Progenitor cell of endocrine pancreas (in vitro differentiated cells): ENCODE measurements around the gene TRABD2B. TPM values are rescaled to one million over a fixed set of nuclear protein-coding genes. Genes with fewer than 3 reads are reported as not detected.

Source experiments
- DNase-seq: peaks from one replicate; pipeline ENCODE4 v3.0.0; 2021; ENCODE audit warnings: low spot score; ENCODE audit not compliant: unreplicated experiment
- H3K27ac Mint-ChIP-seq: 2 replicates; pipeline ENCODE4 v1.8.0; 2021; ENCODE audit warnings: mild to moderate bottlenecking, moderate library complexity, mixed read lengths
- H3K27me3 Mint-ChIP-seq: 2 replicates; pipeline ENCODE4 v1.8.0; 2021; ENCODE audit warnings: mixed read lengths
- H3K36me3 Mint-ChIP-seq: 2 replicates; pipeline ENCODE4 v1.8.0; 2022; ENCODE audit warnings: mixed read lengths; ENCODE audit not compliant: insufficient read depth
- H3K4me1 Mint-ChIP-seq: 2 replicates; pipeline ENCODE4 v1.8.0; 2021; ENCODE audit warnings: low read depth, mixed read lengths
- H3K4me3 Mint-ChIP-seq: 2 replicates; pipeline ENCODE4 v1.8.0; 2021; ENCODE audit warnings: low read depth, mild to moderate bottlenecking, moderate library complexity, mixed read lengths
- H3K9me3 Mint-ChIP-seq: 2 replicates; pipeline ENCODE4 v1.8.0; 2021; ENCODE audit warnings: low read depth, mixed read lengths
- total RNA-seq: library from RNA; stranded (reverse); gene quantifications from 2 replicates; pipeline ENCODE4 v1.2.1, GENCODE V29; 2021
- TF ChIP-seq, protein P1 (sequence below): fragments of 200-600 bp; sonication (generic); IDR thresholded peaks from one replicate; pipeline ENCODE4 v1.5.0; 2021; ENCODE audit warnings: antibody characterized with exemption, mild to moderate bottlenecking; ENCODE audit not compliant: unreplicated experiment

Gene TRABD2B
- total RNA-seq, 1 donor from 2014 or later: 14.5 TPM

DNA sequence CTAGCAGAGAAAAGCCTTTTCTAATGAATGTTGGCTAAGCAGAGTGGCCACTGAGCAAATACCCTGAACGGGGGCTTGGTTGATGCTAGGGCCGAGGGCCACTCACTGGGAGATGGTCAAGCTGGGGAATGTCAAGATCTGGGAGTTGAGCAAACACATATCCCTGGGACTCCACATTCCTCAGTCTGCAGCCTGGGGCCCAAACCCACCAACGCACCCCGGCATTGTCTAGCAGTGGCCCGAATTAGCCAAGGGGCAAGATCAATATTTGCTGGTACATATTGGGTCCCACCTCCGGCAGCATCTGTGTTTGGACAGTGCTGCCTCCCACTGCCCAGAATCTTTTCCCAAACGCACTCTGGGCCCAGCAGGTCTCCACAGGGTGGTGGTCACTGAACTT is 144.1 kb downstream of the TRABD2B start:
- DNase-seq: no peak
- no peaks in the 10 kb centered on the region for H3K9me3 Mint-ChIP-seq
- no peaks in the 10 kb centered on the region for H3K27me3 Mint-ChIP-seq
- no peaks in the 10 kb centered on the region for H3K36me3 Mint-ChIP-seq
- TF ChIP-seq, protein P1, sequence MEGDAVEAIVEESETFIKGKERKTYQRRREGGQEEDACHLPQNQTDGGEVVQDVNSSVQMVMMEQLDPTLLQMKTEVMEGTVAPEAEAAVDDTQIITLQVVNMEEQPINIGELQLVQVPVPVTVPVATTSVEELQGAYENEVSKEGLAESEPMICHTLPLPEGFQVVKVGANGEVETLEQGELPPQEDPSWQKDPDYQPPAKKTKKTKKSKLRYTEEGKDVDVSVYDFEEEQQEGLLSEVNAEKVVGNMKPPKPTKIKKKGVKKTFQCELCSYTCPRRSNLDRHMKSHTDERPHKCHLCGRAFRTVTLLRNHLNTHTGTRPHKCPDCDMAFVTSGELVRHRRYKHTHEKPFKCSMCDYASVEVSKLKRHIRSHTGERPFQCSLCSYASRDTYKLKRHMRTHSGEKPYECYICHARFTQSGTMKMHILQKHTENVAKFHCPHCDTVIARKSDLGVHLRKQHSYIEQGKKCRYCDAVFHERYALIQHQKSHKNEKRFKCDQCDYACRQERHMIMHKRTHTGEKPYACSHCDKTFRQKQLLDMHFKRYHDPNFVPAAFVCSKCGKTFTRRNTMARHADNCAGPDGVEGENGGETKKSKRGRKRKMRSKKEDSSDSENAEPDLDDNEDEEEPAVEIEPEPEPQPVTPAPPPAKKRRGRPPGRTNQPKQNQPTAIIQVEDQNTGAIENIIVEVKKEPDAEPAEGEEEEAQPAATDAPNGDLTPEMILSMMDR: no peak
- H3K4me3 Mint-ChIP-seq: no peak overlapping the region
- peaks cover 8% of the 10 kb centered on the region for H3K4me1 Mint-ChIP-seq
- no peak overlapping the region for H3K27ac Mint-ChIP-seq

DNA sequence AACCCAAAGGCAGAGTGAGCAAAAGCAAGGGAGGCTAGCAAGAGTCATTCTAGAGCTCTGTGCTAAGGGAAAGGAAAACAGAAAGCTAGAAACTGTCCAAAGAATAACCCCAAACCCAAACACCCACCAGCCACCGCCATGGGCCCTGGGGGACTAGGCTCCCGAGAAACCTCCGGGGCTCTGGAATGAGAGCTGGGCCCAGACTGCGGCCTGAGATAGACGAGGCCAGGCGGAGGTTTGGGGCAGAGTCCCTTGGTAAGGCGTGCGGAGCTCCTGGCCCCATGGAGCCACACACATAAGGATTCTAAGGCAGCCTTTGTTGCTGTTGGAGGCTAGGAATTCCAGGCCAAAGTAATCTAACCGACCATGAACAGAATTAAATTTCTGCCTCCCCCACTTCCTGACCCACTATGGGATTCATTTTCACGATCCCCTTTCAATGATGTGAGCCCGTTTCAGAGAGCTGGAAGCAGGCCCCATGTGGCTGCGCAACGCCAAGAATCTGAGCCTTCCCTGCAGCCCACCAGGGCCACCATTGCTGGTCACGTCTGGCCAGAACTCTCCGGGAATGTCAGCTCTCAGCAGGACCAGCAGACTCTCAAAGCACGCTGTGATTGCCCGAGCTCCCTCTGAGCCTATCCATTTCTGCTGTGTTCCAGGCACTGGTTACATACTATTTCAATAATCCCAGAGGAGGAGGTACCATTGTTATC is 145.0 kb downstream of the TRABD2B start:
- H3K4me3 Mint-ChIP-seq: no peak overlapping the region
- H3K27me3 Mint-ChIP-seq: no peaks in the 10 kb centered on the region
- H3K27ac Mint-ChIP-seq: no peak overlapping the region
- H3K9me3 Mint-ChIP-seq: no peaks in the 10 kb centered on the region
- no peaks in the 10 kb centered on the region for H3K36me3 Mint-ChIP-seq
- no peak for DNase-seq
- H3K4me1 Mint-ChIP-seq: peaks cover 8% of the 10 kb centered on the region
- TF ChIP-seq, protein P1: no peak

DNA sequence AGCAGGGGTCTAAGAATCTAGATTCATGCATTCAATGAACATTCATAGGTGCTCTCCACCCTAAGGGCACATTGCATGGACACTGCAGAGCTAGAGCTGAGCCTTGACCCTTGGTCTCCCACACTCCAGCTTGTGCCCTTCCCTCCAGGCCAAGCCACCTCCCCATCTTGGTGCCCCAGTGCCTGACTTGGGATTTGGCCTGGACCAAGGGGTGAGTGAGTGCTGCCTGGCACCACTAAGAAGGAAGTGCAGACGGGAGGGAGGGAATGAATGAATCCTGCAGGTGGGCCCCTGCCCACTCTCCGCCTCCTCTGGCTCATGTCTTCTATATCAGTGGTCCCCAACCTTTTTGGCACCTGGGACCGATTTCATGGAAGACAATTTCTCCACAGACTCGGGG is 146.7 kb downstream of the TRABD2B start:
- H3K9me3 Mint-ChIP-seq: no peaks in the 10 kb centered on the region
- H3K4me3 Mint-ChIP-seq: no peak overlapping the region
- no peaks in the 10 kb centered on the region for H3K27me3 Mint-ChIP-seq
- TF ChIP-seq, protein P1: no peak
- no peak overlapping the region for H3K27ac Mint-ChIP-seq
- peaks cover 8% of the 10 kb centered on the region for H3K4me1 Mint-ChIP-seq
- DNase-seq: no peak
- peaks cover 2% of the 10 kb centered on the region for H3K36me3 Mint-ChIP-seq

DNA sequence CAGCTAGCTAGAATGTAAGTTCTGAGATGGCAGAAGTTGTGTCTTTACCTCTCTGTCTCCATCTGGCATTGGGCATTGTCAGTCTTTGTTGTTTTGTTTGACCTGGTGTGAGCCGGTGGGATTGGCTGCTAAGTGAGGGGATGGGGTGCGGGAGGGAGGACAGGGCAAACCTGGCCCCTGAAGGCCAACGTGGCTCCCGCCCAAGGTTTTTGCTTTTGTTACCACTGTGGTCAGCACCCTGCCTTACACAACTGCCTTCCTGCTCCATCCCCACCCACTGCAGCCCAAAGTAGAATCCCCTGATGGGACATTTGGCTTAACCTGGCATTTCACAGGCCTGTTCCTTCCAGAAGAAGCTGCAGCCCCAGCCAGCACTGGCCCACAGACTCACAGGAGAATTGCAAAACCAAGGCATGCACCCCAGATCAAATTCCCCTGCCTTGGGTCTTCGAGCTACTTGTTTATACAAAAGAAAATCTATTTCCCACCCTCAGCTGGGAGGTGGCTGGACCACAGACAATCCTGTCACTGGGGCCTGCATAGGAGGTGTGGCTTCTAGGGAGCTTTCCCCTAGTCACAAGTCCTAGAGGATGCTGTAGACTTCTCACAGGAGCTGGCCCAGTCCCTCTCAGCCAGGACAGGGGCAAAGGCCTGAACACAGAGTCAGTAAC is 147.5 kb downstream of the TRABD2B start:
- TF ChIP-seq, protein P1: no peak
- no peak overlapping the region for H3K4me3 Mint-ChIP-seq

DNA sequence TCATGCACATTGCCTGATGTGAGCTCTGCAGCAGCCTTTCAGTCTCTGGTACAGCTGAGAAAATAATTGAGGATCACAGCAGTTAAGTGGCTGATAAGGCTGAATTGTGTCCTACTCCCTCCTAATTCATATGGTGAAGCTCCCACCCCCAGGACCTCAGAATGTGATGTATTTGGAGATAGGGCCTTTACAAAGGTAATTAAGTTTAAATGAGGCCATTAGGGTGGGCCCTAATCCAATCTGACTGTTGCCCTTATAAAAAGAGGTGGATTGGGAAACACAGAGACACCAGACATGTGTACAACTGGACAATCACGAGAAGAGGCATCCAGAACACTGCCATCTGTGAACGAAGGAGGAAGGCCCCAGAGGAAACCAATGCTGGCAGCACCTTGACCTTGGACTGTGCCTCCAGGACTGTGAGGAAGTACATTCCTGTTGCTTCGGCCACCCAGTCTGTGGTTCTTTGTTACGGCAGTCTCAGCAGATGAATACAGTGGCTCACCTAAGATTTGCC is 148.1 kb downstream of the TRABD2B start:
- H3K4me3 Mint-ChIP-seq: no peak overlapping the region
- H3K27me3 Mint-ChIP-seq: no peaks in the 10 kb centered on the region
- H3K9me3 Mint-ChIP-seq: no peaks in the 10 kb centered on the region
- H3K4me1 Mint-ChIP-seq: peaks cover 11% of the 10 kb centered on the region
- TF ChIP-seq, protein P1: no peak
- H3K36me3 Mint-ChIP-seq: peaks cover 2% of the 10 kb centered on the region
- no peak overlapping the region for H3K27ac Mint-ChIP-seq
- no peak for DNase-seq

More for the DNA sequence above, 147.5 kb downstream of the TRABD2B start:
- Mint-ChIP-seq H3K27ac (no peak overlapping the region), H3K9me3 (no peaks in the 10 kb centered on the region), H3K36me3 (peaks cover 2% of the 10 kb centered on the region), H3K27me3 (no peaks in the 10 kb centered on the region), H3K4me1 (peaks cover 8% of the 10 kb centered on the region)
- DNase-seq: no peak
